ENCODE results near the gene KIF25. TPM values are rescaled to one million over a fixed set of nuclear protein-coding genes. Genes with fewer than 3 reads are reported as not detected.
A peak's percentile ranks its signal among the peaks of the same experiment; 100 is the strongest.

Gene KIF25
- total and polyA plus RNA-seq, 4 donors, result 0.05 TPM; not detected in 3

DNA sequence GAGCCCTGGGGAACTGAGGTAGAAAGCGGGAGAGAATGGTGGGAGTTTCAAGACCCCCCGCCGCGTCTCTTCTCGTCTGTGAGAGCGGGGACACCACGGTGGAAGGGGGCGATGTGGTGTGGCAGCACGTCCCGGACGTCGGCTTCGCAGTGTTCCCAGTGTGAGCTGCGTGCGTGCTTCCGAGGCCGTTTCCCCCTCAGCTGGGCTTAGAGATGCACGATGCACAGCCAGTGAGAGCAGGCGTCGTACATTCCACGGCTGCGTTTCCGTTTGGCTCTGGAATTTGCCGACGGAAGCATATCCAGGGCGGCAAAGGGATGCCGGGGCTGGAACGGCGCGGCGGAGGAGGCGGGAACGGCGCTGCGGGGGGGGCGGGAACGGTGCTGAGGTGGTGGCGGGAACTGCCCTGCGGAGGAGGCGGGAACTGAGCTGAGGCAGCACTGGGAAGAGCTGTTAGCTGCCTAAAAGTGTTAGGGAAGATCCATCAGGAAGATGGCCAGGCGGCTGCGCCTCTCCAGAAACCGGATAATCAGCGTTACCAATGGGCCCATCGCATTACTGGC, 37.7 kb downstream of the KIF25 start:
- Histone ChIP-seq H3K4me1 (ENCODE audit: control insufficient read depth in 4 of 4, insufficient read depth in 4 of 4, low read length in 3 of 4) (peaks cover 0 to 6% (median 4%) of the 10 kb centered on the region in 4 donors), H3K27ac (ENCODE audit: low read depth in 1 of 2, low read length in 2 of 2) (peak overlapping the region; percentile 43 to 76), H3K9ac (ENCODE audit: low read depth in 1 of 2, low read length in 2 of 2) (no peak overlapping the region), H3K4me3 (ENCODE audit: low read depth in 1 of 3, low read length in 3 of 3) (peak overlapping the region in 2 of 3 donors; percentile 27 to 50), H3K27me3 (ENCODE audit: control insufficient read depth in 4 of 4, insufficient read depth in 4 of 4, low read length in 3 of 4) (no peaks in the 10 kb centered on the region), H3K9me3 (ENCODE audit: control insufficient read depth in 4 of 4, low read length in 3 of 4) (peaks cover 12 to 29% (median 12%) of the 10 kb centered on the region in 4 donors), H3K36me3 (ENCODE audit: control insufficient read depth in 4 of 4, insufficient read depth in 3 of 4, low read depth in 1 of 4, low read length in 3 of 4) (no peaks in the 10 kb centered on the region)
- TF ChIP-seq SP1 (IDR thresholded peaks at IDR 0.05) (peak; percentile 28), RXRA (IDR thresholded peaks at IDR 0.05) (peak in 1 of 2 donors; percentile 42)
- TF ChIP-seq, protein P1, sequence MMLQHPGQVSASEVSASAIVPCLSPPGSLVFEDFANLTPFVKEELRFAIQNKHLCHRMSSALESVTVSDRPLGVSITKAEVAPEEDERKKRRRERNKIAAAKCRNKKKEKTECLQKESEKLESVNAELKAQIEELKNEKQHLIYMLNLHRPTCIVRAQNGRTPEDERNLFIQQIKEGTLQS (IDR thresholded peaks at IDR 0.05), result no peak
- no peak for DNase-seq (ENCODE audit: low spot score)
- WGBS, result 39% methylated on average over 45 of the region's 45 CpGs

DNA sequence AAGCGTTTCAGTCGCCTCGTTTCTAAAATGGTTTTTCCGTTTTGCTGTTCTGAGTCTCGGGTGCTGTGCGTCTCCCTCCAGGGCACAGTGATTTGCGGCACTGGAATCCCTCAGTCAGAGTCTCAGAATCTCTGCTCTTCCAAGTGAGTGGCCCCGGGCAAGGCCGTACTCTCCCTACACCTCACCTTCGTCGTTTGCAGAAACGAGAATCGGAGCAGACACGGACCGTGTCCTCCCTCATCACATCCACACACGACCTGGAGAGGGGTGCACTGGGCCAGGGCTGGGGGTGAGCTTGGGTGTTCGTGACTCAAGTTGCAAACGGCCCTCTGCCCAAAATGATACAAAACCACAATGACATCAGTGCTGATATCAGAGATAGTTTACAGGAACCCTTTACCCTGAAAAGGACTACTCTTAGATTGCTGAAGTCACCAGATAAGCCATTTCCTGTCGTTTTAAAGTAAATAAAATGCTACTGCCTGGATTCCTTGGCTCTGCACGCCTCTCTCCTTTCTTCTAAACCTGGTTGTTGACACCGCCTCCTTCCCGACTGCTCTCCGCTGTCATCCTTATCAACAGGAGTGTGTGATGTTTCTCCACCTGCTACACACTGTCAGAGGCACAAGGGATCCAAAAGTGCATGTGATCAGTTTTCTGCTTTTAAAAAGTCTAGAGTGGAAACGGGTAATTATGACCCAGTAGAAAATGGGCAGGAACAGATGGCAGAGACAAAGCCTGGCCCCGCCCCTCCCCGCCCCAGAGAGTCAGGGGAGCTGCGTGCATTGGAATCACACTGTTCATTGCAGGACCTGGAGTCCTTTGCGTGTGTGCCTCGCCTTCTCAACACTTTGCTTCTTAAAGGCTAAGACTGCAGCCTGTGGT, 38.4 kb downstream of the KIF25 start:
- peak overlapping the region in 2 of 3 donors; percentile 27 to 50 for H3K4me3 ChIP-seq (ENCODE audit: low read depth in 1 of 3, low read length in 3 of 3)
- peaks cover 0 to 6% (median 4%) of the 10 kb centered on the region in 4 donors for H3K4me1 ChIP-seq (ENCODE audit: control insufficient read depth in 4 of 4, insufficient read depth in 4 of 4, low read length in 3 of 4)
- H3K9ac ChIP-seq (ENCODE audit: low read depth in 1 of 2, low read length in 2 of 2), result no peak overlapping the region
- no peak for DNase-seq (ENCODE audit: low spot score)
- no peaks in the 10 kb centered on the region for H3K36me3 ChIP-seq (ENCODE audit: control insufficient read depth in 4 of 4, insufficient read depth in 3 of 4, low read depth in 1 of 4, low read length in 3 of 4)
- TF ChIP-seq, protein P2, sequence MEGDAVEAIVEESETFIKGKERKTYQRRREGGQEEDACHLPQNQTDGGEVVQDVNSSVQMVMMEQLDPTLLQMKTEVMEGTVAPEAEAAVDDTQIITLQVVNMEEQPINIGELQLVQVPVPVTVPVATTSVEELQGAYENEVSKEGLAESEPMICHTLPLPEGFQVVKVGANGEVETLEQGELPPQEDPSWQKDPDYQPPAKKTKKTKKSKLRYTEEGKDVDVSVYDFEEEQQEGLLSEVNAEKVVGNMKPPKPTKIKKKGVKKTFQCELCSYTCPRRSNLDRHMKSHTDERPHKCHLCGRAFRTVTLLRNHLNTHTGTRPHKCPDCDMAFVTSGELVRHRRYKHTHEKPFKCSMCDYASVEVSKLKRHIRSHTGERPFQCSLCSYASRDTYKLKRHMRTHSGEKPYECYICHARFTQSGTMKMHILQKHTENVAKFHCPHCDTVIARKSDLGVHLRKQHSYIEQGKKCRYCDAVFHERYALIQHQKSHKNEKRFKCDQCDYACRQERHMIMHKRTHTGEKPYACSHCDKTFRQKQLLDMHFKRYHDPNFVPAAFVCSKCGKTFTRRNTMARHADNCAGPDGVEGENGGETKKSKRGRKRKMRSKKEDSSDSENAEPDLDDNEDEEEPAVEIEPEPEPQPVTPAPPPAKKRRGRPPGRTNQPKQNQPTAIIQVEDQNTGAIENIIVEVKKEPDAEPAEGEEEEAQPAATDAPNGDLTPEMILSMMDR (IDR thresholded peaks at IDR 0.05; ENCODE audit: low read depth, low read length, missing input control), result no peak
- TF ChIP-seq TAF1 (conservative IDR thresholded peaks at IDR 0.05) (no peak), HNF4A (conservative IDR thresholded peaks at IDR 0.05) (no peak), EGR1 (IDR thresholded peaks at IDR 0.05; ENCODE audit: low read depth in 2 of 2) (no peak), NR2F2 (IDR thresholded peaks at IDR 0.05) (no peak), FOXA2 (IDR thresholded peaks at IDR 0.05) (no peak), YY1 (IDR thresholded peaks at IDR 0.05) (no peak), JUND (IDR thresholded peaks at IDR 0.05) (no peak), SP1 (IDR thresholded peaks at IDR 0.05) (no peak), RAD21 (IDR thresholded peaks at IDR 0.05) (no peak), RXRA (IDR thresholded peaks at IDR 0.05) (no peak), GABPA (IDR thresholded peaks at IDR 0.05 in 1 of 2, conservative IDR thresholded peaks at IDR 0.05 in 1 of 2) (no peak)
- TF ChIP-seq, protein P1 (IDR thresholded peaks at IDR 0.05), result no peak
- TF ChIP-seq, protein P3, sequence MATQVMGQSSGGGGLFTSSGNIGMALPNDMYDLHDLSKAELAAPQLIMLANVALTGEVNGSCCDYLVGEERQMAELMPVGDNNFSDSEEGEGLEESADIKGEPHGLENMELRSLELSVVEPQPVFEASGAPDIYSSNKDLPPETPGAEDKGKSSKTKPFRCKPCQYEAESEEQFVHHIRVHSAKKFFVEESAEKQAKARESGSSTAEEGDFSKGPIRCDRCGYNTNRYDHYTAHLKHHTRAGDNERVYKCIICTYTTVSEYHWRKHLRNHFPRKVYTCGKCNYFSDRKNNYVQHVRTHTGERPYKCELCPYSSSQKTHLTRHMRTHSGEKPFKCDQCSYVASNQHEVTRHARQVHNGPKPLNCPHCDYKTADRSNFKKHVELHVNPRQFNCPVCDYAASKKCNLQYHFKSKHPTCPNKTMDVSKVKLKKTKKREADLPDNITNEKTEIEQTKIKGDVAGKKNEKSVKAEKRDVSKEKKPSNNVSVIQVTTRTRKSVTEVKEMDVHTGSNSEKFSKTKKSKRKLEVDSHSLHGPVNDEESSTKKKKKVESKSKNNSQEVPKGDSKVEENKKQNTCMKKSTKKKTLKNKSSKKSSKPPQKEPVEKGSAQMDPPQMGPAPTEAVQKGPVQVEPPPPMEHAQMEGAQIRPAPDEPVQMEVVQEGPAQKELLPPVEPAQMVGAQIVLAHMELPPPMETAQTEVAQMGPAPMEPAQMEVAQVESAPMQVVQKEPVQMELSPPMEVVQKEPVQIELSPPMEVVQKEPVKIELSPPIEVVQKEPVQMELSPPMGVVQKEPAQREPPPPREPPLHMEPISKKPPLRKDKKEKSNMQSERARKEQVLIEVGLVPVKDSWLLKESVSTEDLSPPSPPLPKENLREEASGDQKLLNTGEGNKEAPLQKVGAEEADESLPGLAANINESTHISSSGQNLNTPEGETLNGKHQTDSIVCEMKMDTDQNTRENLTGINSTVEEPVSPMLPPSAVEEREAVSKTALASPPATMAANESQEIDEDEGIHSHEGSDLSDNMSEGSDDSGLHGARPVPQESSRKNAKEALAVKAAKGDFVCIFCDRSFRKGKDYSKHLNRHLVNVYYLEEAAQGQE (IDR thresholded peaks at IDR 0.05), result no peak
- 55% methylated on average over 29 of the region's 29 CpGs for WGBS
- peak overlapping the region; percentile 43 to 76 for H3K27ac ChIP-seq (ENCODE audit: low read depth in 1 of 2, low read length in 2 of 2)
- H3K9me3 ChIP-seq (ENCODE audit: control insufficient read depth in 4 of 4, low read length in 3 of 4), result peaks cover 16 to 36% (median 16%) of the 10 kb centered on the region in 4 donors
- H3K27me3 ChIP-seq (ENCODE audit: control insufficient read depth in 4 of 4, insufficient read depth in 4 of 4, low read length in 3 of 4), result no peaks in the 10 kb centered on the region
